Kidney epithelial cell (primary cell): Measurements from ENCODE around the gene GDPD5. TPM values are rescaled to one million over a fixed set of nuclear protein-coding genes. Genes with fewer than 3 reads are reported as not detected.

ENCODE experiments used
- DNase-seq: peaks from one replicate; pipeline ENCODE4 v3.0.0-alpha.2; 2010; ENCODE audit warnings: low read depth
- H3K27me3 ChIP-seq: 2 replicates; pipeline ENCODE4 v1.6.0; 2011; ENCODE audit warnings: low read length; ENCODE audit not compliant: control insufficient read depth, insufficient read depth
- H3K36me3 ChIP-seq: 2 replicates; pipeline ENCODE4 v1.5.1; 2011; ENCODE audit warnings: low read length; ENCODE audit not compliant: control insufficient read depth, insufficient read depth
- H3K4me3 ChIP-seq: 2 replicates; pipeline ENCODE4 v1.5.1; 2011; ENCODE audit warnings: low read depth, mild to moderate bottlenecking, control low read depth, low read length
- total RNA-seq: library from RNA; depleted of rRNA; stranded (reverse); fragments of >200 nt; gene quantifications from 2 replicates; pipeline ENCODE4 v1.2.3, GENCODE V29; 2015
- TF ChIP-seq, protein P1 (sequence below): IDR thresholded peaks from 2 replicates; pipeline ENCODE4 v1.5.1; 2011; ENCODE audit warnings: mild to moderate bottlenecking, moderate library complexity, low read length, control low read depth, inconsistent platforms; ENCODE audit not compliant: insufficient read depth, poor library complexity, severe bottlenecking

GDPD5 gene
- total RNA-seq, 1 donor from 2014 or later = 12.7 TPM

DNA sequence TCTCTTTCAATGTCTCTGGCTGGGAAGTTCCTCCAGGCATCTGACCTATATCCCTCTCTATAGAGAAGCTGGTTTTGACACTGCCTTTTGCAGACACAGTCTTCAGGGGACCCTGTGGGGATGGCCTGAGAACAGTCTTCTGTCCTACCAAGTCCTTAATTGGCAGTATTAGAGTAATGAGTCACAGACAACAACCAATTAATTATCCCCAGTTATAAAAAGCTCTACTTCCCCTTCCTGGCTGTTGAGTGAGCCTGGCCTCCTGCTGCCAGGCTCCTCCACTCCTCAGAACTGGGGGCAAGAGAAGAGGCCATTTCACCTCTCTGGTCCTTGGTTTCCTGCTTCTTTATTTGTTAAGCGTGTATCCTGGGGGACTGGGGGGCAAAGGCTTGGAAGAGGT lies 51.5 kb downstream of the GDPD5 start:
- no peak for DNase-seq
- no peak overlapping the region for H3K4me3 ChIP-seq
- no peaks in the 10 kb centered on the region for H3K36me3 ChIP-seq
- no peaks in the 10 kb centered on the region for H3K27me3 ChIP-seq
- TF ChIP-seq, protein P1, sequence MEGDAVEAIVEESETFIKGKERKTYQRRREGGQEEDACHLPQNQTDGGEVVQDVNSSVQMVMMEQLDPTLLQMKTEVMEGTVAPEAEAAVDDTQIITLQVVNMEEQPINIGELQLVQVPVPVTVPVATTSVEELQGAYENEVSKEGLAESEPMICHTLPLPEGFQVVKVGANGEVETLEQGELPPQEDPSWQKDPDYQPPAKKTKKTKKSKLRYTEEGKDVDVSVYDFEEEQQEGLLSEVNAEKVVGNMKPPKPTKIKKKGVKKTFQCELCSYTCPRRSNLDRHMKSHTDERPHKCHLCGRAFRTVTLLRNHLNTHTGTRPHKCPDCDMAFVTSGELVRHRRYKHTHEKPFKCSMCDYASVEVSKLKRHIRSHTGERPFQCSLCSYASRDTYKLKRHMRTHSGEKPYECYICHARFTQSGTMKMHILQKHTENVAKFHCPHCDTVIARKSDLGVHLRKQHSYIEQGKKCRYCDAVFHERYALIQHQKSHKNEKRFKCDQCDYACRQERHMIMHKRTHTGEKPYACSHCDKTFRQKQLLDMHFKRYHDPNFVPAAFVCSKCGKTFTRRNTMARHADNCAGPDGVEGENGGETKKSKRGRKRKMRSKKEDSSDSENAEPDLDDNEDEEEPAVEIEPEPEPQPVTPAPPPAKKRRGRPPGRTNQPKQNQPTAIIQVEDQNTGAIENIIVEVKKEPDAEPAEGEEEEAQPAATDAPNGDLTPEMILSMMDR = no peak

DNA sequence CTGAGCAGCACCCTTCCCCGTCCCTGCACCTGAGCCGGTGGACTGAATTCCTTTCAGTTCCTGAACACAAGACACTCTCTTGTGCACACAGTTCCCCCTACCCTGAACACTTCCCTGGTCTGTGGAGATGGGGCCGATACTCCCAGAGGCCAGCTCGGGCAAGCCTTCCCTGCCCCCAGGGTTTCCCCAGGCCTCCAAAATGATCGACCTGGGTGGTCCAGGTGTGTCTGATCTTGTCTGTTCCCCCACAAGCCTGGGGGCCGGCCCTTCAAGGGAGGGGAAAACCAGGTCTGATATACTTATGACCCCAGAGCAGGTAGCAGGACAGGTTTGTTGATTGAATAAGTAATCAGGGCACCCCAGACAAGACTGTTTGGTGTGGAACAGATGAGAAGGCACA lies 52.1 kb downstream of the GDPD5 start:
- Histone ChIP-seq H3K27me3 (no peaks in the 10 kb centered on the region), H3K36me3 (no peaks in the 10 kb centered on the region), H3K4me3 (no peak overlapping the region)
- DNase-seq = no peak
- TF ChIP-seq, protein P1 = no peak

GRCh38 chr11:75472081-75472732 lies 53.5 kb downstream of the GDPD5 start:
- H3K36me3 ChIP-seq = no peaks in the 10 kb centered on the region
- no peaks in the 10 kb centered on the region for H3K27me3 ChIP-seq
- TF ChIP-seq, protein P1 = no peak
- H3K4me3 ChIP-seq = no peak overlapping the region
- DNase-seq = no peak

- DNase-seq = no peak
- Histone ChIP-seq H3K27me3 (no peaks in the 10 kb centered on the region), H3K4me3 (no peak overlapping the region), H3K36me3 (no peaks in the 10 kb centered on the region)
- TF ChIP-seq, protein P1 = no peak
Observed at GRCh38 chr11:75471176-75471973, 54.4 kb downstream of the GDPD5 start.

- H3K36me3 ChIP-seq = no peaks in the 10 kb centered on the region
- no peak overlapping the region for H3K4me3 ChIP-seq
- no peak for DNase-seq
- H3K27me3 ChIP-seq = no peaks in the 10 kb centered on the region
- TF ChIP-seq, protein P1 = no peak
Observed at GRCh38 chr11:75470476-75471080, 55.2 kb downstream of the GDPD5 start.
